SK-MEL-5 (cell line): ENCODE results near the gene SYCP3. TPM values are rescaled to one million over a fixed set of nuclear protein-coding genes. Genes with fewer than 3 reads are reported as not detected.
"Not testable (repeated sequence)": the region's sequence is repeated elsewhere in the genome, so short reads cannot be mapped to it uniquely, and the experiment has no call there.

Source experiments
- DNase-seq: peaks from one replicate; pipeline ENCODE4 v3.0.0-alpha.2; 2016; ENCODE audit warnings: low read depth, low spot score
- in situ Hi-C: cut with HindIII; loops from 2 replicates; pipeline ENCODE4 v1.10.0; 2016; ENCODE audit warnings: low sequenced_read_pairs, high pct_unique_total_duplicates, low pct_unique_long_range_greater_than_20kb
- small RNA-seq, 2 experiments: library from RNA; depleted of rRNA; stranded (forward); fragments of <200 nt; gene quantifications; one replicate each; pipeline ENCODE3, GENCODE V24; 2014
- total RNA-seq: library from RNA; depleted of rRNA; stranded (reverse); fragments of >200 nt; shearing (Covaris generic); gene quantifications from 2 replicates; pipeline ENCODE4 v1.2.3, GENCODE V29; 2014; rRNA removed

Gene SYCP3
- total RNA-seq, 1 experiment from 2014 or later: 0.63 TPM

GRCh38 chr12:101697197-101697929 is 41.9 kb downstream of the SYCP3 start, which contains the start of gene CHPT1:
TSS of gene CHPT1 (plus strand) at chr12:101697640. CDS start at chr12:101697862, 222 bp downstream.
- DNase-seq: peak; percentile 48
- in situ Hi-C loops: no loop called here

- in situ Hi-C loops: no loop called here
- DNase-seq: no peak
Observed at GRCh38 chr12:101696251-101697196, 42.7 kb downstream of the SYCP3 start.

GRCh38 chr12:101695706-101696105 is 43.6 kb downstream of the SYCP3 start:
- no peak for DNase-seq
- in situ Hi-C loops: no loop called here

- in situ Hi-C loops: no loop called here
- no peak for DNase-seq
Observed at GRCh38 chr12:101694986-101695385, 44.3 kb downstream of the SYCP3 start.

GRCh38 chr12:101694297-101694848 is 44.9 kb downstream of the SYCP3 start:
- in situ Hi-C loops: no loop called here
- DNase-seq: no peak

- in situ Hi-C loops: no loop called here
- DNase-seq: no peak
Observed at GRCh38 chr12:101691503-101692096, 47.7 kb downstream of the SYCP3 start.

- DNase-seq: no peak
- in situ Hi-C loops: no loop called here
Observed at GRCh38 chr12:101690544-101691098, 48.6 kb downstream of the SYCP3 start.

GRCh38 chr12:101686176-101686575 is 53.1 kb downstream of the SYCP3 start:
- in situ Hi-C loops: no loop called here
- DNase-seq: no peak

GRCh38 chr12:101685092-101685491 is 54.2 kb downstream of the SYCP3 start:
- no peak for DNase-seq
- in situ Hi-C loops: no loop called here

GRCh38 chr12:101681627-101682026 is 57.6 kb downstream of the SYCP3 start:
- DNase-seq, in situ Hi-C loops: not testable (repeated sequence)

GRCh38 chr12:101680647-101681046 is 58.6 kb downstream of the SYCP3 start:
- in situ Hi-C loops: no loop called here
- DNase-seq: no peak

GRCh38 chr12:101680240-101680639 is 59.0 kb downstream of the SYCP3 start:
- in situ Hi-C loops: no loop called here
- no peak for DNase-seq

Small RNA genes within 50 kb of the gene (small RNA-seq; reads per million reads assigned to genes)
- gene RNA5SP368 (0 reads per million in 2 experiments), gene RNU6-101P (0 reads per million in 2 experiments), gene RNY1P16 (0 reads per million in 2 experiments)

Other genes starting within 250 kb of the SYCP3 start
- gene MYBPC1, start 144.5 kb downstream of the SYCP3 start, total RNA-seq: not detected in 2 replicates
- gene CHPT1, start 41.8 kb downstream of the SYCP3 start, total RNA-seq: 137 and 161 TPM in 2 replicates
- gene GNPTAB, start 91.5 kb upstream of the SYCP3 start, total RNA-seq: 108 and 110 TPM in 2 replicates
- gene DRAM1, start 138.1 kb upstream of the SYCP3 start, total RNA-seq: 8.8 and 9.3 TPM in 2 replicates